Panc1 (cell line): Measurements from ENCODE around the gene AKAP13.

Source experiments
- CTCF ChIP-seq: fragments of 450-650 bp; IDR thresholded peaks from 2 replicates; pipeline ENCODE4 v1.5.1; 2017; ENCODE audit warnings: mild to moderate bottlenecking
- POLR2AphosphoS5 ChIP-seq: IDR thresholded peaks from 2 replicates; pipeline ENCODE4 v1.6.1; 2012; ENCODE audit warnings: mild to moderate bottlenecking, low read depth, low read length, moderate library complexity
- REST ChIP-seq, 2 experiments: IDR thresholded peaks; 2 replicates each; pipeline ENCODE4 v1.6.1; 2011 to 2012; ENCODE audit warnings: low read depth in 2 of 2, control low read depth in 1 of 2, low read length in 1 of 2, mild to moderate bottlenecking in 1 of 2, moderate library complexity in 1 of 2; ENCODE audit not compliant: insufficient read depth in 1 of 2
- SIN3A ChIP-seq: IDR thresholded peaks from 2 replicates; pipeline ENCODE4 v1.6.1; 2012; ENCODE audit warnings: low read depth, mild to moderate bottlenecking, low read length, moderate library complexity, borderline replicate concordance; ENCODE audit not compliant: insufficient read depth
- TCF7L2 ChIP-seq: IDR thresholded peaks from 2 replicates; pipeline ENCODE4 v1.6.1; 2011; ENCODE audit warnings: mild to moderate bottlenecking, low read depth, low read length, inconsistent platforms

- TF ChIP-seq CTCF (no peak), REST (IDR thresholded peaks at IDR 0.05; ENCODE audit: insufficient read depth in 1 of 2, low read depth in 2 of 2, low read length in 1 of 2) (no peak), POLR2AphosphoS5 (no peak), TCF7L2 (no peak), SIN3A (no peak)
Measured at GRCh38 chr15:85620690-85621049, 240.3 kb downstream of the AKAP13 start.
